NCI-H1105 treated with DMSO at 0.1 percent for 48 hours (cell line): ENCODE data around the gene TAF5.
A peak's percentile ranks its signal among the peaks of the same experiment; 100 is the strongest.
"Not testable (repeated sequence)": the region's sequence is repeated elsewhere in the genome, so short reads cannot be mapped to it uniquely, and the experiment has no call there.

Source experiments
- DNase-seq: peaks from one replicate; lab custom pipeline; 2025; lab: John Stamatoyannopoulos, UW

The TAF5 gene

DNA sequence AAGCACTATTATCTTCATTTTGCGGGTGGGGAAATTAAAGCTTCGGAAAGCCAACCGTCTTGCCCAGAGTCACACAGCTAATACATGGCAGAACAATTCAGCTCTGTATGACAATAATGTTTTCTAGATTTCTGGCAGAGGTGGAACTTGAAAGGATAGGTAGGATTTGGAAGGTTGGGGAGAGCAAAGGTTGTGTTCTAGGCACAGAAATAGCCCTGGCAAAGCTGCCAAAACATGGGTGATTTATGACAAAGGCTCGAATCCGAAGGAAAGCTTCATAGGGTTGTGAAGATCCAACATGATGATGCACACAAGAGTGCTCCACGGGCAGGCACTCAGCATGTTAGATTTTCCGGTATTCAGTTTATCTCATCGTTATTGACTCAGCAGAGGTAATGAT lies 47.8 kb downstream of the TAF5 start:
- no peak for DNase-seq

- peak; percentile 24 for DNase-seq
Measured at GRCh38 chr10:103416436-103417147, 48.8 kb downstream of the TAF5 start.

DNA sequence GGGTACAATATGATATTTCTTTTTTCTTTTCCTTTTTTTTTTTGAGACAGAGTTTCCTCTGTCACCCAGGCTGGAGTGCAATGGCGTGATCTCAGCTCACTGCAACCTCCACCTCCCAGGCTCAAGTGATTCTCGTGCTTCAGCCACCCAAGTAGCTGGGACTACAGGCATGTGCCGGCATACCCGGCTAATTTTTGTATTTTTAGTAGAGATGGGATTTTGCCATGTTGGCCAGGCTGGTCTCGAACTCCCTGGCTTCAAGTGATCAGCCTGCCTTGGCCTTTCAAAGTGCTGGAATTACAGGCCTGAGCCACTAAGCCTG lies 49.3 kb downstream of the TAF5 start:
- not testable (repeated sequence) for DNase-seq

DNA sequence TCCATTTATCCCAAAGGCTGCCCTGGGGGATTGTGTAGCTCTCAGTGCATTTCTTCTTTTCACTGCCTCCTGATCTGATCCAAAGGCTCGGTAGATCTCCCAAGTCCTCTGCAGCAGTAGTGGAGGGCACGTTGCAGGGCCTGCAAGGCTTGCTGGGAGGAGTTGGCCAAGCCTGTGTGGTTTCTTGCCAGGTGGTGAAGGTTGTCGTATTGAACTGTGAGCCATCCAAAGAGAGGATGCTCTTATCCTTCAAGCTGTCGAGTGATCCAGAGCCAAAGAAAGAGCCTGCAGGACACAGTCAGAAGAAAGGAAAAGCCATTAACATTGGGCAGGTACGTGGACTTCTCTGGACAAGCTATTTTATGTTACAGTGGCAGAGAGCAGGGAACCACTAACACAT lies 49.8 kb downstream of the TAF5 start:
- DNase-seq = no peak

DNA sequence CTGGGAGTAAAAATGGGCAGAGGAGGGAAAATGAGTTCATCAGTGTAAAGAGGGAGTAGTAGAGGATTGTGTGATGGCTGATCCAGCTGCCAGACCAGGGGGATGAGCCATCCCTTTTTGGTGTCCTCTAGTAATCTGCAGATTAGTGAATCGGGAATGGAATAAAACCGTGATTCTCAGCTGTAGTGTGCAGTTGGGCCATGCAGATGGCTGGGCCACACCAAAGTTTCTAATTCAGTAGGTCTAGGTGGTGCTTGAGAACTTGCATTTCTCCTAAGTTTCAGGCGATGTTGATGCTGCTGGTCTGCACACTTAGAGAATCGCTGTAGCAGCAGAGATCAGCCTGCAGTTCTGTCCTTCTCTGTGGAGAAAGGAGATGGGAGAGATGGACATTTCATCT lies 51.3 kb downstream of the TAF5 start:
- no peak for DNase-seq

GRCh38 chr10:103423748-103424147 lies 56.0 kb downstream of the TAF5 start:
- no peak for DNase-seq

- no peak for DNase-seq
Measured at GRCh38 chr10:103427866-103428265, 60.1 kb downstream of the TAF5 start.

GRCh38 chr10:103428989-103429643 lies 61.3 kb downstream of the TAF5 start:
- no peak for DNase-seq

GRCh38 chr10:103429647-103430046 lies 61.9 kb downstream of the TAF5 start:
- no peak for DNase-seq

DNA sequence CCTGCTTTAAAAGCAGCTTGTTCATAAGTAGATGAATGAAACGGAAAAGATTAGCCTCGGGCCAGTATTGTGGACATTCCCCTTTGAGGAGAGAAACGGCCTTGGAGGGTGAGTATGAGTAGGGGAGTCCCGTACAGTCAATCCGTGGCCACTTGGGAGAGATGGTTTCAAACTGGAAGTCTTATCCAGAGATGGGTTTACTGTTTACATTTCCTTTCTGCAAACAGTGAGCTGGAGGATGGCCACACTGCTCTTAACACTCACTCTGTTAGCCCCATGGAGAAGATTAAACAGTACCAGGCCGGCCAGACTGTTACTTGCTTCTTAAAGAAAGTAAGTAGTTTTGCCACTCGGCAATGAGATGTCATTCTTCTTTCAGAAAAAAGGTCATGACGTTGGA lies 64.1 kb downstream of the TAF5 start:
- DNase-seq = no peak

DNA sequence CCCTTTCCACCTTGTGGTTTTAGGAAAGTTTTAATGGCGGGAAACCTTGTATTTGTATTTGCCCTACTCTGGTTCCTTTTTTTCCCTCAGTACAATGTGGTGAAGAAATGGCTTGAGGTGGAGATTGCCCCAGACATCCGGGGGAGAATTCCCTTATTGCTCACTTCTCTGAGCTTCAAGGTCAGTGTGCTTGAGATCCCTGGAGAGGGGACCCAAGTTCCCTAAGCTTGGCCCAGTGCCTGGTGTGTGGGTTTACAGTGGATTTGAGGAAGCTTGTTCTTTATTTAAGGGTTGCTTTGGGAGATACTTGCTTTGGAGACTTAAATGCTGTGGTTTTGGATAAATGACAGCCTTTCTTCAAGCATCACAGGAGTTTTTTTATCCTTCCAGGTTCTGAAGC lies 66.1 kb downstream of the TAF5 start:
- DNase-seq = no peak
